Measurements from ENCODE around the gene SRBD1. TPM values are rescaled to one million over a fixed set of nuclear protein-coding genes. Genes with fewer than 3 reads are reported as not detected.

The SRBD1 gene
- total RNA-seq, 1 donor from 2014 or later = 11.2 TPM

DNA sequence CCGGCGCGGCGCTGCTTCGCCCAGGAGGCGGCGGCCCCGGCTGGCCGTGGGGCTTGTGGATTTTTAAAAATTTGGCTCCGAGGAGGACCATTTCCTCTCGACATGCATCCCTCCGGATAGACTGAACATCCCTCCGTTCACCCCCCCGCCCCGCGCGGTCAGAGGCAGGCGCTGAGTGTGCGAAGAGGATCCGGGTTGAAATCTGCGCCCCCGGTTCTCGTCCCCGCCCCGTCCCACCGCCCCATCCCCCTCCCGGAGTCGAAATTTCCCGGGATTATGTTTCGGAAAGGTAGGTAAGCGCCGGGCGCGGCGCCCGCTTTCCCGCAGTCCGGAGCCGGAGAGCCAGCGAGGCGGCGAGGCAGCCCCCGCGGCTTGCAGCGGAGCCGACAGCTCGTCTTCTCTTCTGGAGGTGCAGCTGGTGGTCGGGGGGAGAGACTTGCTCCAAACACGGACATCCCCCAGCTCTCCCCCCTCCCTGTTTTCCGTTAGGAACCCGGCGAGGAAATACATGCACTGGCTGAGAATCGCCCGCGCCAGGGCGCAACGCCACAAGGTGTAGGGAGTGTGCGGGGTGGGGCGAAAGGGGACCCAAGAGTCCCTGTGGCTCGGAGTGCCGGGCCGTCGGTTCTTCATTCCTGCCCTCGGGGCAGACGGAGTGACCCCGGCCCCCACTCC lies 40.5 kb upstream of the SRBD1 start, which contains the start of gene PRKCE:
Gene PRKCE (plus strand): TSS at position 261 of the 675 bp plus-strand sequence.
- Mint-ChIP-seq H3K36me3 (ENCODE audit: low read depth) (no peaks in the 10 kb centered on the region), H3K4me1 (ENCODE audit: low read depth) (peaks cover 32% of the 10 kb centered on the region), H3K27ac (ENCODE audit: unreplicated experiment) (peak within 1 kb of the TSS; percentile 99), H3K9me3 (ENCODE audit: low read depth) (no peaks in the 10 kb centered on the region), H3K4me3 (ENCODE audit: unreplicated experiment) (peak within 1 kb of the TSS; percentile 97), H3K27me3 (ENCODE audit: low read depth) (no peaks in the 10 kb centered on the region)
- TF ChIP-seq CTCF (IDR thresholded peaks at IDR 0.05) = no peak
- DNase-seq (ENCODE audit: low spot score) = no peak

- H3K27ac Mint-ChIP-seq (ENCODE audit: unreplicated experiment) = peak overlapping the region; percentile 99
- peak; percentile 75 for TF ChIP-seq CTCF (IDR thresholded peaks at IDR 0.05)
- H3K4me1 Mint-ChIP-seq (ENCODE audit: low read depth) = peaks cover 32% of the 10 kb centered on the region
- H3K27me3 Mint-ChIP-seq (ENCODE audit: low read depth) = no peaks in the 10 kb centered on the region
- H3K4me3 Mint-ChIP-seq (ENCODE audit: unreplicated experiment) = peak overlapping the region; percentile 97
- no peaks in the 10 kb centered on the region for H3K36me3 Mint-ChIP-seq (ENCODE audit: low read depth)
- H3K9me3 Mint-ChIP-seq (ENCODE audit: low read depth) = no peaks in the 10 kb centered on the region
- no peak for DNase-seq (ENCODE audit: low spot score)
Observed at GRCh38 chr2:45650851-45651414, 39.9 kb upstream of the SRBD1 start.

GRCh38 chr2:45649858-45650811 lies 39.1 kb upstream of the SRBD1 start:
- DNase-seq (ENCODE audit: low spot score) = no peak
- Mint-ChIP-seq H3K9me3 (ENCODE audit: low read depth) (no peaks in the 10 kb centered on the region), H3K27me3 (ENCODE audit: low read depth) (no peaks in the 10 kb centered on the region), H3K4me1 (ENCODE audit: low read depth) (peaks cover 32% of the 10 kb centered on the region), H3K4me3 (ENCODE audit: unreplicated experiment) (peak overlapping the region; percentile 97), H3K36me3 (ENCODE audit: low read depth) (no peaks in the 10 kb centered on the region), H3K27ac (ENCODE audit: unreplicated experiment) (peak overlapping the region; percentile 84)
- no peak for TF ChIP-seq CTCF (IDR thresholded peaks at IDR 0.05)

DNA sequence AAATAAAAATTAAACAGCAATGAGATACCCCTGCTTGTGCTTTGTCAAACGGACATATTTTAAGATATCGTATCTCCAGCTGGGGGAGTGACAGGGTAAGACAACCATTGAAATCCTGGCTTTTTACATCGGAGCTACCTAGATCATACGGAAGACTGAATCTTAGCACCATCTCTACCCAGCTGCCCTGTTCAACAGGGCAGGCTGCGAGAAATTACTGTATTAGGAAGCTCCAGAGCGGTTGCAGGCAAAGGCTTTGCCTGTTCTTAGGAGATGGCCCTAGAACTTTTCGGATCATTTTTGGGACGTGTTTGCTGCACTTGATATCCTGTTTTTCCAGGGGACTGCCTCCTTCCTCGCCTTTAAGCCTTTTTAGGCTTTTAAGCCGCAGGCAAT lies 38.4 kb upstream of the SRBD1 start:
- Mint-ChIP-seq H3K4me3 (ENCODE audit: unreplicated experiment) (peak overlapping the region; percentile 97), H3K4me1 (ENCODE audit: low read depth) (peaks cover 31% of the 10 kb centered on the region), H3K36me3 (ENCODE audit: low read depth) (no peaks in the 10 kb centered on the region), H3K27ac (ENCODE audit: unreplicated experiment) (peak overlapping the region; percentile 65), H3K9me3 (ENCODE audit: low read depth) (no peaks in the 10 kb centered on the region), H3K27me3 (ENCODE audit: low read depth) (no peaks in the 10 kb centered on the region)
- no peak for DNase-seq (ENCODE audit: low spot score)
- peak; percentile 38 for TF ChIP-seq CTCF (IDR thresholded peaks at IDR 0.05)

GRCh38 chr2:45648636-45649035 lies 37.6 kb upstream of the SRBD1 start:
- Mint-ChIP-seq H3K27ac (ENCODE audit: unreplicated experiment) (no peak overlapping the region), H3K4me1 (ENCODE audit: low read depth) (peaks cover 28% of the 10 kb centered on the region), H3K36me3 (ENCODE audit: low read depth) (no peaks in the 10 kb centered on the region), H3K9me3 (ENCODE audit: low read depth) (no peaks in the 10 kb centered on the region), H3K4me3 (ENCODE audit: unreplicated experiment) (no peak overlapping the region), H3K27me3 (ENCODE audit: low read depth) (no peaks in the 10 kb centered on the region)
- DNase-seq (ENCODE audit: low spot score) = no peak
- no peak for TF ChIP-seq CTCF (IDR thresholded peaks at IDR 0.05)

All from chondrocyte (in vitro differentiated cells).